K562 (cell line): Measurements from ENCODE around the gene CCDC192.

Source experiments
- CTCF ChIP-seq, 3 experiments: IDR thresholded peaks in 2 of 3; conservative IDR thresholded peaks in 1 of 3; 2 replicates each; pipeline ENCODE4 v1.5.1; 2011 to 2012; ENCODE audit warnings: low read length in 3 of 3, mild to moderate bottlenecking in 3 of 3, control low read depth in 2 of 3, improper control_type of control experiment in 1 of 3, inconsistent platforms in 1 of 3, low read depth in 1 of 3, mixed read lengths in 1 of 3, moderate library complexity in 1 of 3; ENCODE audit not compliant: insufficient read depth in 2 of 3
- ZNF232 ChIP-seq: sonication (generic); formaldehyde crosslinking; IDR thresholded peaks from 2 replicates; pipeline ENCODE4 v1.8.0; 2022; ENCODE audit warnings: mild to moderate bottlenecking, missing genetic modification reagents

GRCh38 chr5:127919006-127919796 lies 216.0 kb downstream of the CCDC192 start:
- no peak for TF ChIP-seq ZNF232 (CRISPR knock-in tag)
- TF ChIP-seq CTCF (IDR thresholded peaks at IDR 0.05 in 2 of 3, conservative IDR thresholded peaks at IDR 0.05 in 1 of 3; ENCODE audit: insufficient read depth in 2 of 3, low read depth in 1 of 3, low read length in 3 of 3), result no peak
